Sigmoid colon (tissue), 4 donors: ENCODE results near the gene C14orf180.

ENCODE experiments used
- EP300 ChIP-seq, 4 donors: sonication (generic); formaldehyde crosslinking; IDR thresholded peaks; one replicate each; pipeline ENCODE4 v1.6.1; 2017; ENCODE audit warnings: antibody characterized with exemption in 4 of 4
- POLR2A ChIP-seq, 2 donors: fragments of 450-650 bp; IDR thresholded peaks; one replicate each; pipeline ENCODE4 v1.6.1; 2016; ENCODE audit warnings: antibody characterized with exemption in 2 of 2, mild to moderate bottlenecking in 2 of 2, moderate library complexity in 2 of 2
- POLR2AphosphoS5 ChIP-seq, 4 donors: sonication (generic); formaldehyde crosslinking; IDR thresholded peaks; one replicate each; pipeline ENCODE4 v1.6.1; 2017; ENCODE audit warnings: antibody characterized with exemption in 4 of 4
- TF ChIP-seq, protein P1 (sequence below), 4 experiments: fragments of 450-650 bp in 3 of 4; fragments of 200-600 bp in 1 of 4; IDR thresholded peaks; one replicate each; pipeline ENCODE4 v1.5.1; 2016 to 2019; ENCODE audit warnings: antibody characterized with exemption in 4 of 4, mild to moderate bottlenecking in 3 of 4, moderate library complexity in 2 of 4

DNA sequence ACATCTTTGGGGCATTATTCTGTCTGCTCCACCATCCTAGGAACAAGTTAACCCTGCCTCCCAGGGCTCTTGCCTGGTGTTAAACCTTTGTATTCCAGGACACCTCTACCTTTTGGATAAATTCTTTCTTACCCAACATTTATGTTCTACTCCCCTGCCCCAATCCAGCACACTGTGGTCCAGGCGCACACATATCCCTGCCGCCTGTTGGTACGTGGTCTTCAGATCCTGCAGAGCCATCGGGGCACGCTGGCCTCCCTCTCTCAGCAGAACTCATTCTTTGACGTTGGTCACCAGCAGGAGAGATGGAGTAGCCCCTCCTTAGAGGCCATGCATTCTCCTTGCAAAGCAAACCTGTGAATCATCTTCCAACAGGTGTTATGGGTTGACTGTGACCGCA, 30.1 kb downstream of the C14orf180 start:
- TF ChIP-seq, protein P1, sequence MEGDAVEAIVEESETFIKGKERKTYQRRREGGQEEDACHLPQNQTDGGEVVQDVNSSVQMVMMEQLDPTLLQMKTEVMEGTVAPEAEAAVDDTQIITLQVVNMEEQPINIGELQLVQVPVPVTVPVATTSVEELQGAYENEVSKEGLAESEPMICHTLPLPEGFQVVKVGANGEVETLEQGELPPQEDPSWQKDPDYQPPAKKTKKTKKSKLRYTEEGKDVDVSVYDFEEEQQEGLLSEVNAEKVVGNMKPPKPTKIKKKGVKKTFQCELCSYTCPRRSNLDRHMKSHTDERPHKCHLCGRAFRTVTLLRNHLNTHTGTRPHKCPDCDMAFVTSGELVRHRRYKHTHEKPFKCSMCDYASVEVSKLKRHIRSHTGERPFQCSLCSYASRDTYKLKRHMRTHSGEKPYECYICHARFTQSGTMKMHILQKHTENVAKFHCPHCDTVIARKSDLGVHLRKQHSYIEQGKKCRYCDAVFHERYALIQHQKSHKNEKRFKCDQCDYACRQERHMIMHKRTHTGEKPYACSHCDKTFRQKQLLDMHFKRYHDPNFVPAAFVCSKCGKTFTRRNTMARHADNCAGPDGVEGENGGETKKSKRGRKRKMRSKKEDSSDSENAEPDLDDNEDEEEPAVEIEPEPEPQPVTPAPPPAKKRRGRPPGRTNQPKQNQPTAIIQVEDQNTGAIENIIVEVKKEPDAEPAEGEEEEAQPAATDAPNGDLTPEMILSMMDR (IDR thresholded peaks at IDR 0.05): no peak
- TF ChIP-seq POLR2AphosphoS5 (IDR thresholded peaks at IDR 0.05): no peak
- no peak for TF ChIP-seq POLR2A (IDR thresholded peaks at IDR 0.05)
- TF ChIP-seq EP300 (IDR thresholded peaks at IDR 0.05): no peak
